CD4-positive, alpha-beta T cell treated with Interleukin-6 for 4 hours (primary cell): Measurements from ENCODE around the gene TMX1.
"Not testable (repeated sequence)": the region's sequence is repeated elsewhere in the genome, so short reads cannot be mapped to it uniquely, and the experiment has no call there.

ENCODE experiments used
- DNase-seq: peaks from one replicate; pipeline ENCODE4 v3.0.0-alpha.2; 2020; ENCODE audit warnings: mixed read lengths

The TMX1 gene, protein sequence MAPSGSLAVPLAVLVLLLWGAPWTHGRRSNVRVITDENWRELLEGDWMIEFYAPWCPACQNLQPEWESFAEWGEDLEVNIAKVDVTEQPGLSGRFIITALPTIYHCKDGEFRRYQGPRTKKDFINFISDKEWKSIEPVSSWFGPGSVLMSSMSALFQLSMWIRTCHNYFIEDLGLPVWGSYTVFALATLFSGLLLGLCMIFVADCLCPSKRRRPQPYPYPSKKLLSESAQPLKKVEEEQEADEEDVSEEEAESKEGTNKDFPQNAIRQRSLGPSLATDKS

DNA sequence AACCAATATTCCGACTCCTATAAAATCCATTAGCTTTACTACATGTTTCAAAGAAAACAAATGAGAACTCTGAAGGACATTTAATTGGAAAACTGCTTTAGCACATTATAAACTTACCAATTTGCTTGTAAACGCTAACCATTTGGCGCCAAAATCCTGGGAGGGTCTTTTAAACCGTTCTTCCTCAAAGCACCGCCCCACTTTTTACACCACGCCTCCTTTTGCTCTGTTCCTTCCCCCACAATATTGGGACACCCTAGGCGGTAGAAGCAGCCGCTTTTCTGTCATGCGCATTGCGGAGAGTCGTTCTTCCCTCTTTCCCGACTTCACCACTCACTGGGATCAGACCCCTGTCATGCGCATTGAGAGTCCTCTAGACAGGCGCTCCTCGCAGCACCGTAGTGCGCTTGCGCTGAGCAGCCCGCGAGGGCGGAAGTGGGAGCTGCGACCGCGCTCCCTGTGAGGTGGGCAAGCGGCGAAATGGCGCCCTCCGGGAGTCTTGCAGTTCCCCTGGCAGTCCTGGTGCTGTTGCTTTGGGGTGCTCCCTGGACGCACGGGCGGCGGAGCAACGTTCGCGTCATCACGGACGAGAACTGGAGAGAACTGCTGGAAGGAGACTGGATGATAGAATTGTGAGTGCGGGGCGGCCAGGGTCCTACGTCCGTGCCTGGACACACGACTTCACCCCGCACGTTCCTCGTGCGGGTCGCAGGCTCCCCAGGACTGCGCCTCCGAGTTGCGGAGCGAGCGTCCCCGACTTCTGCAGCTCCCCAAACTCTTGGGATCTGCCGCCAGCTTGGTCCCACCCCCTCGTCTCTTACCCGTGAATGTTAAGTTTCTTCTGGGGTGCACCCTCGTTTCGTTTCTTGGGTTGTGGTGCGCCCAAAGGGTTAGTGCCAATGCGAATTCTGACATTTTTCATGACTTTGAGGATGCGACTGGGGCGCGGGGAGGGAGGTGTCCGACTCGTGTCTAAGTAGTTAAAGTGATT, at the start of gene TMX1:
TMX1 (plus strand) TSS at position 435 of the 991 bp plus-strand sequence; CDS start at position 481, 46 bp downstream.
- peak; percentile 94 for DNase-seq

DNA sequence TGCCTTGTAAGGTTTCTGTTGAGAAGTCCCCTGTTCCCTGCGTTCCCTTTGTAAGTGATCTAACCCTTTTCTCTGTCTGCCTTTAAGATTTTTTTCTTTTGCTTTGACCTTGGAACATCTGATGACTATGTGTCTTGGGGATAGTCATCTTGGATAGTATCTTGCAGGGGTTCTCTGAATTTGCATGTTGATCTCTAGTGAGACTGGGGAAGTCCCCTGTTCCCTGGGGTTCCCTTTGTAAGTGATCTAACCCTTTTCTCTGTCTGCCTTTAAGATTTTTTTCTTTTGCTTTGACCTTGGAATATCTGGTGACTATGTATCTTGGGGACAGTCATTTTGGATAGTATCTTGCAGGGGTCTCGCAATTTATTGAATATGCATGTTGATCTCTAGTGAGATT, 38.2 kb upstream of the TMX1 start:
- DNase-seq: no peak

DNA sequence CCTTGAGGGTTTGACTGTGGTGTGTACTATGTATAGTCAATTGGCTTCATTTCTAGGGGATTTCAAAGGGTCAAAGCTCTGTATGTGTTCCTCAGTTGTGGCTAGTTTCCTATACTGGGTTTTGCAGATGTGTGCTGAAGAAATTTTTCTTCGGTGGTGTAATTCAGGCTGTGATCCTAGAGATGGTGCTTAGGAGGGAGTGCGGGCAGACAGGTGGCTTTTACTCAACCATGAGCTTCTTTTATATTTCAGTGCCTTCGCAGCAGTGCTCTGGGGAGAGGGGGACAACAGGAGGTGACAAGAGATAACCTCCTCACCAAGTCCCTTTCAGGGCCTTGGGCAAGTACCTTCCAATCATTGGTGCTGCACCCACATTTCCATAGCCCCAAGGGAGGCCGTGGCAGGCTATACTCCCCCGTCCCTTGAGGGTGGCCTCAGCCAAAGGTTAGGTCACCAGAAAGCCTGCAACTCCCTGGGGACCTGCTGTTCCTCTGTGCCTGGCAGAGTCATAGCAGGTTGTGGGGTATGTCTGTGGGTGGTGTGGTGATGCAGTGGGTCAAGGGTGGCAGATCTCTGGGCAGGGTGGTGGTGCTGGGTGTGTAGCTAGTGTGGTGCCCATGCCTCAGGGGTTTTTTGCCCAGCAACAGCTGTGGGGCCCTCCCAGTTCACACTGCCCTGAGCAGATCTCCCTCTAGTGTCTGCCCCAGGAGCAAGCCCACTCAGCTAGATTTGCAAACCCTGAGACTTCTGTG, 37.0 kb upstream of the TMX1 start:
- DNase-seq: no peak

DNA sequence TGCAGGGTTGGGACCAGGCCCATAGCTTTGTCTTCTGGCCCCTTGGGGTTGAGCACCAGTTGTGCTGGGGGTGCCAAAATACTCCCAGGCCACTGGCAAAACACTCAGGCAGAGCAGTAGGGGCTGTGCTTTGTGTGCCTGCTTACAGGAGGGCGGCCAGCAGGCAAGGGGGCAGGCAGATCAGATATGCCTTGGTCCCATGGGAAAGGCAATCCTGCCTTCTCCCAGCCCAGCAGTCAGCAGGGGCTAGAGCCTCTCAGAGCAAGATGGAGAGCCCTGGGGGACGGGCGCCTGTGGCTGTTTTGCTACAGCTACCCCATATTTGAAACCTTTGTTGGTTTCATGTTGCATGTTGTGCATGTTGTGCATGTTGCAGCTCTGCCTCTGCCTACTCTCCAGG, 36.2 kb upstream of the TMX1 start:
- no peak for DNase-seq

DNA sequence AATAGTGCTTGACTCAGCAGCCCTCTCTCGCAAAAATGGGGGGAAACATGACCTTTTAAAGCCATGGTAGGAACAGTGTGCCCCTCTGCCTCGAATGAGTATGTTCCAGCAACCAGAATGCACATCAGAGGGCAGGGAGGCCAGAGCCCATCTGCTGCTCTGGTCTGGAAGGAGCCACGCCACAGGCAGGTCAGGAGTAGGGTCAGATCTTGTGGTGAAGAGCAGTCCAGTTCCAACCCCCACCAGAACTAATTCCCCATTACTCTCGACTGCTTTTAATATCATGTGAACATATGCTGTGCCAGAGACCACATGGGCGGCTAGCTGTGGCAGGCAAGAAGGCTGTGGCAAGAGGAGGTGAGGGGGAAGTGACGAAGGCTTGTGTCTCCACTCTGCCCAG, 34.6 kb upstream of the TMX1 start:
- DNase-seq: no peak

DNA sequence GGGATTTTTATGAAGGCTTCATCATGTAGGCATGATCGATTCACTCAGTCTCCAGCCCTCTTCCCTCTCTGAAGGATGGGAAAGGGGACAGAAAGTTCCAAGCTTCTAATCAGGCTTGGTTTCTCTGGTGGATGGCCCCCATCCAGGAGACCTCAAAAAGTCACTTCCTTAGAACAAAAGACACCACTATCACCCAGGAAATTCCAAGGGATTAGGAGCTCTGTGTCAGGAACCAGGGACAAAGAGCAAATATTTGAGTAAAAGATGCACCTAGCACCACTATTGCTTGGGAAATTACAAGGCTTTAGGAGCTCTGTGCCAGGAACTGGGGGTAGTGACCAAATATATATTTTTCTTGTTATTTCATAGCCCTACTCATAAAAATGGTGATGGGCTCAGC, 33.6 kb upstream of the TMX1 start:
- no peak for DNase-seq

DNA sequence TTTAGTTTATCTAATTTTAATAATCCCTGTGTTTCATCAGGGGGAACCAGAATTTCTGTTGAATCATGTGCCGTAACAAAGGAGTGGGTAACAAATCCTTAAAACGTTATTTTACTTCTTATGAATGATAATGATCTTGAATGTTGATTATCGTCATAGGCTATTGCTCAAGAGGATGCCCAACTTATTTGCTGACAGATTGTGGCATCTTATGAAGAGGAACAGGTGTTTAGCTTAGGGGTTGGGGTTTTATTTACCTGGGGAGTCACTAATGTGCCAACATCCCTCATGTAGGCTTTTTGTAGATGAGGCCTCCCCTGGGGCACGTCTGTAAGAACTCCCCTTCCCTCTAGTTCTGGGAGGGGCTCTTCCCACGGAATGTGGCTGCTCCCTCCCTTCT, 32.4 kb upstream of the TMX1 start:
- no peak for DNase-seq

DNA sequence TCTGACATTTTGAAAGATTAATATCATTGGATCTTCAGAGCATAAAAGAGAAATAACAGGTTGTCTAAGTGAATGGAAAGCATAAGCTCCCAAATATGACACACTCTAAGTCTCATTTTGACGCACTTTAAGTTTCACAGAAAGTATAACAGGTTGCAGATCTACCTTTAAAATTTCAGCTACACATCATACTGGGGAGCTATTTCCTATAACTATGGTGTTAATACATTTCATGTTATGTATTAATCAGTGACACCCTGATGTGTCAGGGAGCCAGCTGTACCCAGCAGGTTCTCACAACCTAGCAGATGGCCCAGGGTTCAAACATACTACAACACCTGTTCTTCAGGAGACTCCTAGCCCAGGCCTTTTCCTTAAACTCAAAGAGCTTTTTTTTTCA, 31.1 kb upstream of the TMX1 start:
- no peak for DNase-seq

DNA sequence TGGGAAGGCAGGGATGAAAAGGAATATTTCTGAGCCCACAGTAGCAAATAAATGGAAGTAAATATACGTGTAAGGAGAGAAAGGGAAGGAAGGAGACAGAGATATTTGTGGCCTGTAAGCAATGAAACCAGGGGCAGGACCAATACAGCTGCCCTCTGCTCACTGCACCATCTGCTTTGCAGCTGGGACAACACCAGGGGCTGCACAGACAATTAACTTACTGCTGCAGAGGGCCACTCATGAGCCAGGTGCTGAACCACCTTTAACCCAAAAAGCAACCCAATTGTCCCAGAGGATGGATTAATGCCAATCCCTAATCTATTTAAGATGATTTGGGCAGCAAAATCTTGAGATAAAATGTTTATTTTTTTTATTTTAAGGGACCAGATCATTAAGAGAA, 30.6 kb upstream of the TMX1 start:
- DNase-seq: no peak

DNA sequence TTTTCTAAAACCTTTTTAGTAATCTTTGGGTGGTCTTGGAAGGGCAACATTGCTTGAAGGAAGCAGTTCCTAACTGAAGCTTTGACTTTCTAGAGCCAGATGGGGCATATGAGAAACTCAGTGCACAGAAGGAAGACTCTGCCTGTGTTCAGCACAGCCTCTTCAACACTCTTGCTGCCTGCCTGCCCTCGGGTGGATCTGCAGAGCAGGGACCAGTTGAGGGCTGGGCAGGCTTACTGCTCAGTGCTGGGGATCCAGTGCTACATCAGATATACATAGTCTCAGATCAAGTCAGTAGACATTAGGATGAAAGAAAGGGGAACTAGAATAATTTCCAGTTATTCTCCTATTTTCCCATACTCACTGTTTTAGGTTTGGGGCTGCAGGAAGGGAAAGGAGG, 29.5 kb upstream of the TMX1 start:
- no peak for DNase-seq

DNA sequence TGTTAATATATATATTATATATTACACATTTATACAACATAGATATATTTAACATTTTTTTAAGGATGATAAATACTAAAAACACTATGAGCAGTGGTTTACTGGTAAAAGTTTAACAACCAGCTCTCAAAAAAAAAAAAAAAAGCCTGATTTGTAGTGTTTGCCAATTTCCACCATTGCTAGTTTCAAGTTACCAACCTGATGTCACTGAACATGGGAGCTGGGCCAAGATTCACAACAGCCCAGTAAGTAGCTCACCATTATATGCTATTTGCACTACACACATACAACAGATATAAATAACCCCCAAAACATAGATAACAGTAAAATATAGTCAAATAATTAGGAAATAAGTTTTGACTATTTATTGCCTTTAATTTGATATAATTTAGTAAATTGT, 28.9 kb upstream of the TMX1 start:
- DNase-seq: no peak

DNA sequence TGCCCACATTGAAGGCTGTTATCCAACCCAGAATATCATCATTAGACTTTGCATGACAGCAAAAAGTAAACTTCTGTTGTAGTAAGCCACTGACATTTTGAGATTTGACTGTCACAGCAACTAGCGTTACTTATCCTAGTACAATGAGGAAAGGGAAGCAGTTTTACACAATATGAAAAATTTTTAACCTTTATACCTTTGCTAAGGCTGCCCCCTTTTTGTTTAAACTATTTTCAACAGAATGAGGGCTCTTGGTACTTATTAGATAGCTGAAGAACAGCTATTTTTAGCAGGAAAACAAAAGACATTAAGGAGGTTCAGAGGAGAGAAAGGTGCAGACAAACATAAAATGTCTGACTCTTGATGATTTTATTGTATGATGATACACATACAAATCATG, 23.4 kb upstream of the TMX1 start:
- DNase-seq: no peak

DNA sequence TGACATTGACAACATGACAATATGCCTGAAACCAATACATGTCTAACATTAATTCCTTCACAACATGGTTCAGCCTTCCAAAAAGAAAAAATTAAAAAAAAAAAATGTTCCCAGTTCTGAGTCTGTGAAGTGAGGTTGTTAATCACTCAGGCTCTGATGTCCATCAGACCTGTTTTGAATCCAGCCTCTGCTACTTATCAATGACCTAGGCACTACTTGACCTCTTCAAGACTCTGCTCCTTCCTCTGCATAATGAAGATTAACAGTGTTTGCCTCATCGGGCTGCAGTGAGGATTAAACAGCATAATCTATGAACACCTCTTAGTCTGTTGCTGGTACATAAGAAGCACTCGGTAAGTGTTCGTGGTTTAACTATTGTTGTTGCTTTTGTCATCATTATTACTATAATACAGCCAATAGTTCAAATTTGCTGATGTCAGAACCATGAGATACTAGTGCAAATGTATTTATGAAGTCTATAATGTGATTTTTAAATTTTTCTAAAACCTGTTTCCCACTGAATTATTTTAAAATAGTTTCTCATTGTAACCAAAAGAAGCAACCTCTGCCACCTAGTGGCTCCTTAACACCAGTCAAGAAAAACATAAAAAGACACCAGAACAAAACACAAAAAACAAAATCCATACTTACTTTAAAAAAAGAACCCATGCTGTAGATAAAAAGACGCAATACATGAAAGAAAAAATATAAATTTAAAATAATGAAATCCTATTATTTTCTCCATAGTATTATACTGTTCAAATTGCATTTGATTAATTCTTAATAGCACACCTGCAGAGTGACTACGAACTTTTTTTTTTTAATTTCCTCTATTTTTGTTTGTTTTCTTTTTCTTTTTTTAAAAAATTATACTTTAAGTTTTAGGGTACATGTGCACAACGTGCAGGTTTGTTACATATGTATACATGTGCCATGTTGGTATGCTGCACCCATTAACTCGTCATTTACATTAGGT, 20.3 kb upstream of the TMX1 start:
- no peak for DNase-seq

DNA sequence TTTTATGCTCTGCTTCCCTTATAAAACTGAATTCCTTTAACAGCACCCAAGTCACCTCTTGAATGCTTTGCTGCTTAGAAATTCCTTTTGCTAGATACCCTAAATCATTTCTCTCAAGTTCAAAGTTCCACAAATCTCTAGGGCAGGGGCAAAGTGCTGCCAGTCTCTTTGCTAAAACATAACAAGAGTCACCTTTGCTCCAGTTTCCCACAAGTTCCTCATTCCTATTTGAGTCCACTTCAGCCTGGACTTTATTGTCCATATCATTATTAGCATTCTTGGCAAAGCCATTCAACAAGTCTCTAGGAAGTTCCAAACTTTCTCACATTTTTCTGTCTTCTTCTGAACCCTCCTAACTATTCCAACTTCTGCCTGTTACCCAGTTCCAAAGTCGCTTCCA, 16.6 kb upstream of the TMX1 start:
- not testable (repeated sequence) for DNase-seq

DNA sequence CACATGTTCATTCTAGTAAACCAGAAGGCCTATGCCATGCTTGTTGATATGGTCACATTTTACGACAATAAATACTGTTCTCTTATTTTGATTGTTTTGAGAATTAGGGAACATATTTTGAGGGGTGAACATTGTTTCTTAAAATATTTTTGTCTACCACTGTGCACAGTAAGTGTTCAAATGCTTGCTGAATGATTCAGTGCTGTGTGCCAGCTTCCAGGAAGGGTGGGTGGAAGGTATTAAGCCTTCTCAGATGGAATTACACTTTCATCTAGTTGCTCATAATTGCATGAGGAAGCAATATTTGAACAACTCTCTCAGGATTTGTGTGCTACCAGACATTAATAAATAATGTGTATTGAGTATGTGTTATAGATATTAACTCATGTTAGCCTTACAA, 15.5 kb upstream of the TMX1 start:
- DNase-seq: no peak

DNA sequence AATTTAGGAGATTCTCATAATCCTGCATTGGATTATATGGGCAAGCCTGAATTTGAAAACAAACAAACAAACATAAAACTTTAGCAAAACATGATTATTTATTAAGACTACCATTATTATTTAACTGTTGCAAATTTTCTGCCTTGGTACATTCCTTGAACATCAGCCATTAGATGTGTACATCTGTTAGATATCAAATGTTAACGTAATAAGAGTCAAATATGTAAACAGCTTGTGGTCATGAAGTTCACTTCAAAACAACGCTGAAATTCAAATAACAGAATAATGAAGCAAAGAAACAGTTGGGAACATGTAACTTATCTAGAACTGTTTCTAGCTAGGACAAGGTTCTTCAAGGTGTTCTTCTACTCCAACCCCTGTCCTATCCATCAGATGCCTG, 14.3 kb upstream of the TMX1 start:
- DNase-seq: no peak

DNA sequence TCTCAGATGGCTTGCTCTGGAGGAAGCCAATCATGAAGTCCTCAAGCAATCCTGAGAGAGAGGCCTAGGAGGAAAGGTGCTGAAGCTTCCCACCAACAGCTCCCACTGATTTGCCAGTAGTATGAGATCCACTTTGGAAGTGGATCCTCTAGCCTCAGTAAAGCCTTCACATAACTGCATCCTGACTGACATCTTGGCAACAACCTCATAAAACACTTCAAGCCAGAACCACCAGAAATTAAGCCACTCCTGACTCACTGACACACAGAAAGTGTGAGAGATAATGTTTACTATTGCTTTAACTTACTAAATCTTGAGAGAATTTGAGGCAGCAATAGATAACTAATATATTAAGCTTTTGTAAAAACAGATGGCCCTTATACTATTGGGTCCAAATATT, 11.7 kb upstream of the TMX1 start:
- DNase-seq: no peak

DNA sequence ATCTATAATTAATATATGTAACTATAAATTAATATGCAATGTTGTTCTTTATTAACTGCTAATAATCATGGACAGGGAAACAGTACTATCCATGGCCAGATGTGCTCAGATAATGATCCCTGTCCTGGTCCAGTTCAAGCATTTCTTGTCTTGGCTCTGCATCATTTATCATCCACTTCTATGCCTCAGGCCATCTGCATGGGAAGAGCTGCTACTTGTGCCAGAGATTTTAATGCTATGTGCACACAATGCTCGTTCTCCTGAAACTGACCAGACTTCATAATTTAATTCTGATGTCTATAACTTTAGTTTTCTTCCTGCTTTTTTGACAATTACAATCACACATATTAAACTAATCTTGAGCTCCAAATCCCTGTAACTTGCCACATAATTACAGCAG, 11.2 kb upstream of the TMX1 start:
- DNase-seq: no peak

DNA sequence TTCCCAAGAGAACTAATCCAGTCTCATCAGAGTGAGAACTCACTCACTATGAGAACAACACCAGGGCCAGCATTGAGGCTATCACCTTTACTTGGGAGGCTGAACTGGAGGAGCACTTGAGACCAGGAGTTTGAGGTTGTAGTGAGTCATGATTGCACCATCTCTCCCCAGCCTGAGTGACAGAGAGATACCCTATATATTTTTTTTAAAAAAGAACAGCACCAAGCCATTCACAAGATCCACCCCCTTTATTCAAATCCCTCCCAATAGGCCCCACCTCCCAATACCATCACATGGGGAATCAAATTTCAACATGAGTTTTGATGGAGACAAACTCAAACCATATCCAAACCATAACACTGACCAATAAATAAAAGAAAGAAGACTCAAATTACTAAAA, 3.7 kb upstream of the TMX1 start:
- DNase-seq: no peak

DNA sequence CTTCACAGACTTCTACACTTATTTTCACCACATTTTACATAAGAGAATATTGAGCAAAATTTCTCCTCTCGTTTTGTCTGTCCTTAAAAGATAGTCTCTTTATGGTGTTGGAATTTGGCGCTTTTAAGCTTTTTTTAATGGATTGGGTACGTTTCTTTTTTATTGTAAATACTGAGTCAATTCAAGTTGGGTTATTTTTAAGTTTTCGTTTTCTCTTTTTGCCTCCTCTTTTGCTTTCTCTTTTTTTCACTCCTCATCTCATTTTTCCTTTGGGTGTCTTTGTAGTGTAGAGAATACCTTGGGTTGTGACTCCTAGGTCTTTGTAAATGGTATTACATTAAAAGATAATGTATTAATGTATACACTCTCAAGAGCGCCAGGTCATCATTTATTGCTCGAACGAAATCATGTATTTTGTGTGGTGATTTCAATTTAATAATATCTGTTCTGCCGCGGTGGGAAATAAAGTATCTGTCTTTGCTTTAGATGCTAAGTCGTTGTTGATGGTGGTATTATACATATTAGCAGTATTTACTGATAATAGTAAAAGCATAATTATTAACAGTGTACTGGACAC, 845 bp downstream of the TMX1 start:
- DNase-seq: no peak

DNA sequence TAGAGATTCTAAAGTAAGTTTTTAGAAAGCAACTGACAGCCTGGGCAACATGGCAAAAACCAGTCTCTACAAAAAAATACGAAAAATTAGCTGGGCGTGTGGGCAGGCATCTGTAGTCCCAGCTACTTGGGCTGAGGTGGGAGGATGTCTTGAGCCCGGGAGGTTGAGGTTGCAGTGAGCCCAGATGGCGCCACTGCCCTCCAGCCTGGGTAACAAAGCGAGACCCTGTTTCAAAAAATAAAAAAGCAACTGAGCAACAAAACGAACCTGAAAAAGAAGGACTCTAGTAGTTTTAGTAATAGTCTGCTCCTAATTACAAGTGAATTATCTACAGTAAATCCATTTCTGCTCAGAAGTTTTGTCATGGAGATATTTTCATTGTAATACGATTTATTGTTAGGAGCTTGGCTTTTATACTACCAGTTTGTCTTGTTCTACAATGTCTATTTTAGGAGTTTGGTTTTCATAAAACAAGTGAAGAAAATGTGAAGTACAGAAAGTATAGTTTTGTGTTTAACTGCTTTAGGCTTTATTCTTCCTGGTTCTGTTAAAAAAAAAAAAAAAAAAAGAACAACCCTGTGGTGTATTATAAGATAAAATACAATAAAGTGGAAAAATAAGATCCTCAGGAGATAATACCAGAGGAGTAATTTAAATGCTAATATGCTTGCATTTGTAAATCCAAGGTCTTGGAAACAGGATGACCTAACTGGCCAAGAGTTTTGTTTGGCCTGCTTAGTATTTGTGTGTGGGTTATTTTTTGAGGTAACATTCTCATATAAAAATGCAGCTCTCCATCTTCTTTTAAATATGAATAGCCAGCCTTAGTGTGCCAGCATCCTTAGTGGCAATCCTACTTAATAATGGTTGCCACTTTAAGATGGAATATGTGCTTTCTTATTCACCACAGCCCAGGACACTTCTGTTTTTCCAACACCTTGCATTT, 2.8 kb downstream of the TMX1 start:
- no peak for DNase-seq
